ENCODE results near the gene BRI3.

DNA sequence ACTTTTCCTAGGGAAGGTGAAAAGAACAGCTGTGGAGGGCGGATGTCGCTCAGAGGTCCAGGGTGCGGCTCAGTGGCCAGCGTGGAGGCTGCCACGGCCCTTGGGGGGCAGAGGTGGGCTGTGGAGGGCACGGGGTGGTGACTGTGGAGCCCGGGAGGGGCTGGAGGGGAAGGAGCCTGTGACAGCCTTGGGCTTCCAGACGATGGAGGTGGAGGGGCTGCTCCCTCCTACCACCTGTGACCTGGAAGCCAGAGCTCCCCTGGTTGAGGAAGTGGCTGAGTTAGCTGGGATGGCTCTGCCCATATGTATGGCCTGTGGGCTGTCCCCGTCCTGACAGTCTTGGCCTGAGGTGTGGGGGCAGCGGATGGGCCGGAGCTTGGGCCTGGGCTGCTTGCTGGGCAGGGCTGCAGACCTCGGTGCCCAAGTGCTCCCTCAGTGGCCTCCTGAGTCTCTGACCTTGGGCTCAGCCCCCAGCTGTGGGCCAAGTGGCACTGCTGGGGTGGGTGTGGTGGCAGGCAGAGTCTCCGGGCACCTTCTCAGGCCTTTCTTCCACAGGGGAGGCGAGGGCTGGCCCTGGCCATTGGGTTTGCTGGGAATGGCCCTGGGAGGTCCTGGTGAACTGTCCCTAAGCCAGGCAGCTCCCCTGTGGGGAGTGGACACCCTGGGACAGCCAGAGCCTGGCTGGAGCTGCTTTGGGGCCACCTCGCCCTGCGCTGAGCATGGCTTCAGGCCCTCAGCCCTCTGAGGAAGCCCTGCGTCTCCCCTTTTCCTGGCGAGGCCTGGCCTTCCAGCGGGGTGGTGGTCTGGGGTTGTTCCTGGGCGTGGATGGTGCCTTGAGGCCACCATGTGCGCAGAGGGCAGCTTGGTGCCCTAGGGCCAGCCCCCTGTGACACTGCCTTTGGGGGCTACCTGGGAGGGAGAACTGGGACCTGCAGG, 3.9 kb downstream of the BRI3 start:
- TF ChIP-seq, protein P1, sequence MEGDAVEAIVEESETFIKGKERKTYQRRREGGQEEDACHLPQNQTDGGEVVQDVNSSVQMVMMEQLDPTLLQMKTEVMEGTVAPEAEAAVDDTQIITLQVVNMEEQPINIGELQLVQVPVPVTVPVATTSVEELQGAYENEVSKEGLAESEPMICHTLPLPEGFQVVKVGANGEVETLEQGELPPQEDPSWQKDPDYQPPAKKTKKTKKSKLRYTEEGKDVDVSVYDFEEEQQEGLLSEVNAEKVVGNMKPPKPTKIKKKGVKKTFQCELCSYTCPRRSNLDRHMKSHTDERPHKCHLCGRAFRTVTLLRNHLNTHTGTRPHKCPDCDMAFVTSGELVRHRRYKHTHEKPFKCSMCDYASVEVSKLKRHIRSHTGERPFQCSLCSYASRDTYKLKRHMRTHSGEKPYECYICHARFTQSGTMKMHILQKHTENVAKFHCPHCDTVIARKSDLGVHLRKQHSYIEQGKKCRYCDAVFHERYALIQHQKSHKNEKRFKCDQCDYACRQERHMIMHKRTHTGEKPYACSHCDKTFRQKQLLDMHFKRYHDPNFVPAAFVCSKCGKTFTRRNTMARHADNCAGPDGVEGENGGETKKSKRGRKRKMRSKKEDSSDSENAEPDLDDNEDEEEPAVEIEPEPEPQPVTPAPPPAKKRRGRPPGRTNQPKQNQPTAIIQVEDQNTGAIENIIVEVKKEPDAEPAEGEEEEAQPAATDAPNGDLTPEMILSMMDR (IDR thresholded peaks at IDR 0.05; ENCODE audit: low read length) = no peak
- TF ChIP-seq EZH2 (IDR thresholded peaks at IDR 0.05; ENCODE audit: borderline replicate concordance, low read length) = no peak

Data from OCI-LY1 (cell line).